Astrocyte of the spinal cord (primary cell): ENCODE results near the gene MUC2.

Source experiments
- DNase-seq: peaks from one replicate; pipeline ENCODE4 v3.0.0; 2011; ENCODE audit warnings: low read depth, low spot score
- H3K4me3 ChIP-seq: 2 replicates; pipeline ENCODE4 v1.5.1; 2011; ENCODE audit warnings: low read depth, mild to moderate bottlenecking, low read length, moderate library complexity
- CTCF ChIP-seq: IDR thresholded peaks from 2 replicates; pipeline ENCODE4 v1.5.1; 2012; ENCODE audit warnings: low read depth, mild to moderate bottlenecking, low read length, inconsistent platforms
- in situ Hi-C: cut with HindIII; loops from 2 replicates; pipeline ENCODE4 v1.10.0; 2017; ENCODE audit warnings: low sequenced_read_pairs

MUC2 gene

GRCh38 chr11:1055990-1056771 lies 18.5 kb upstream of the MUC2 start:
- in situ Hi-C loops: no loop called here
- no peak overlapping the region for H3K4me3 ChIP-seq
- DNase-seq: no peak
- TF ChIP-seq CTCF: no peak

- no peak overlapping the region for H3K4me3 ChIP-seq
- in situ Hi-C loops: no loop called here
- no peak for DNase-seq
- no peak for TF ChIP-seq CTCF
Measured at GRCh38 chr11:1057806-1058205, 16.9 kb upstream of the MUC2 start.

- in situ Hi-C loops: no loop called here
- H3K4me3 ChIP-seq: no peak overlapping the region
- DNase-seq: no peak
- TF ChIP-seq CTCF: no peak
Measured at GRCh38 chr11:1059759-1060158, 14.9 kb upstream of the MUC2 start.

GRCh38 chr11:1060410-1060809 lies 14.3 kb upstream of the MUC2 start:
- no peak overlapping the region for H3K4me3 ChIP-seq
- no peak for DNase-seq
- in situ Hi-C loops: no loop called here
- no peak for TF ChIP-seq CTCF

GRCh38 chr11:1060852-1061616 lies 13.6 kb upstream of the MUC2 start:
- no peak for TF ChIP-seq CTCF
- in situ Hi-C loops: no loop called here
- DNase-seq: peak; percentile 19
- no peak overlapping the region for H3K4me3 ChIP-seq

- no peak for DNase-seq
- TF ChIP-seq CTCF: no peak
- H3K4me3 ChIP-seq: no peak overlapping the region
- in situ Hi-C loops: no loop called here
Measured at GRCh38 chr11:1062075-1062820, 12.4 kb upstream of the MUC2 start.
